CD4-positive, alpha-beta T cell treated with Interleukin-15 for 4 hours (primary cell): ENCODE measurements around the gene CCDC88B.
"Not testable (repeated sequence)": the region's sequence is repeated elsewhere in the genome, so short reads cannot be mapped to it uniquely, and the experiment has no call there.

ENCODE experiments used
- DNase-seq: peaks from one replicate; pipeline ENCODE4 v3.0.0-alpha.2; 2020; ENCODE audit warnings: low spot score

CCDC88B gene

GRCh38 chr11:64321026-64321425 is 19.0 kb upstream of the CCDC88B start:
- DNase-seq = no peak

GRCh38 chr11:64321533-64321932 is 18.5 kb upstream of the CCDC88B start:
- DNase-seq = no peak

- DNase-seq = no peak
Observed at GRCh38 chr11:64322925-64323260, 17.1 kb upstream of the CCDC88B start.

GRCh38 chr11:64323373-64323772 is 16.6 kb upstream of the CCDC88B start:
- no peak for DNase-seq

- DNase-seq = not testable (repeated sequence)
Observed at GRCh38 chr11:64323984-64324383, 16.0 kb upstream of the CCDC88B start.

GRCh38 chr11:64324692-64325469 is 15.1 kb upstream of the CCDC88B start:
- no peak for DNase-seq

- DNase-seq = no peak
Observed at GRCh38 chr11:64327375-64327774, 12.6 kb upstream of the CCDC88B start.

GRCh38 chr11:64327993-64328392 is 12.0 kb upstream of the CCDC88B start:
- DNase-seq = no peak

- DNase-seq = no peak
Observed at GRCh38 chr11:64330888-64331287, 9.1 kb upstream of the CCDC88B start.

GRCh38 chr11:64331569-64332371 is 8.2 kb upstream of the CCDC88B start:
- DNase-seq = peak; percentile 79

- DNase-seq = no peak
Observed at GRCh38 chr11:64333556-64333955, 6.4 kb upstream of the CCDC88B start.

- DNase-seq = no peak
Observed at GRCh38 chr11:64334764-64335735, 5.0 kb upstream of the CCDC88B start.

GRCh38 chr11:64337538-64338249 is 2.3 kb upstream of the CCDC88B start:
- DNase-seq = no peak

GRCh38 chr11:64338716-64339115 is 1.3 kb upstream of the CCDC88B start:
- no peak for DNase-seq

GRCh38 chr11:64339286-64339685 is 718 bp upstream of the CCDC88B start:
- no peak for DNase-seq

GRCh38 chr11:64340671-64341335 is 799 bp downstream of the CCDC88B start:
- DNase-seq = peak; percentile 68

- DNase-seq = no peak
Observed at GRCh38 chr11:64341429-64341828, 1.4 kb downstream of the CCDC88B start.

- peak; percentile 90 for DNase-seq
Observed at GRCh38 chr11:64341851-64342791, 2.1 kb downstream of the CCDC88B start.

- no peak for DNase-seq
Observed at GRCh38 chr11:64342869-64343745, 3.1 kb downstream of the CCDC88B start.
